Left ventricle myocardium inferior (tissue), 1 donor: ENCODE data around the gene ATXN7L1. TPM values are rescaled to one million over a fixed set of nuclear protein-coding genes. Genes with fewer than 3 reads are reported as not detected.

ENCODE experiments used
- DNase-seq: peaks from one replicate; pipeline ENCODE4 v3.0.0-alpha.2; 2020
- H3K27ac ChIP-seq: fragments of 200-600 bp; replicated peaks from 2 replicates; pipeline ENCODE4 v1.8.0; 2021
- H3K27me3 ChIP-seq: fragments of 200-600 bp; 2 replicates; pipeline ENCODE4 v1.8.0; 2021; ENCODE audit warnings: low read depth
- H3K36me3 ChIP-seq: fragments of 200-600 bp; 2 replicates; pipeline ENCODE4 v1.8.0; 2021
- H3K4me1 ChIP-seq: fragments of 200-600 bp; 2 replicates; pipeline ENCODE4 v1.8.0; 2021
- H3K4me3 ChIP-seq: fragments of 200-600 bp; 2 replicates; pipeline ENCODE4 v1.8.0; 2021; ENCODE audit warnings: mild to moderate bottlenecking, moderate library complexity
- H3K9me3 ChIP-seq: fragments of 200-600 bp; replicated peaks from 2 replicates; pipeline ENCODE4 v1.8.0; 2021
- intact Hi-C: fragments of 100-400 bp; cut with micrococcal nuclease; formaldehyde crosslinking; loops from one replicate; pipeline ENCODE4 v1.11.0; 2022
- total RNA-seq: library from RNA; stranded (reverse); fragmentation: NEBNext Ultra II Directional; extraction: Animal tissue kit (Norgen Biotek cat#: 25700); gene quantifications from one replicate; pipeline ENCODE4 v1.2.1, GENCODE V29; 2021
- TF ChIP-seq, protein P1 (sequence below): fragments of 200-600 bp; IDR thresholded peaks from 2 replicates; pipeline ENCODE4 v1.8.0; 2021; ENCODE audit warnings: antibody characterized with exemption, mild to moderate bottlenecking, borderline replicate concordance
- donor health status: DM: no; HTN: yes; CAD: no; lungs with severe emphysema.

ATXN7L1 gene
- total RNA-seq, 1 donor from 2014 or later = 6.2 TPM

DNA sequence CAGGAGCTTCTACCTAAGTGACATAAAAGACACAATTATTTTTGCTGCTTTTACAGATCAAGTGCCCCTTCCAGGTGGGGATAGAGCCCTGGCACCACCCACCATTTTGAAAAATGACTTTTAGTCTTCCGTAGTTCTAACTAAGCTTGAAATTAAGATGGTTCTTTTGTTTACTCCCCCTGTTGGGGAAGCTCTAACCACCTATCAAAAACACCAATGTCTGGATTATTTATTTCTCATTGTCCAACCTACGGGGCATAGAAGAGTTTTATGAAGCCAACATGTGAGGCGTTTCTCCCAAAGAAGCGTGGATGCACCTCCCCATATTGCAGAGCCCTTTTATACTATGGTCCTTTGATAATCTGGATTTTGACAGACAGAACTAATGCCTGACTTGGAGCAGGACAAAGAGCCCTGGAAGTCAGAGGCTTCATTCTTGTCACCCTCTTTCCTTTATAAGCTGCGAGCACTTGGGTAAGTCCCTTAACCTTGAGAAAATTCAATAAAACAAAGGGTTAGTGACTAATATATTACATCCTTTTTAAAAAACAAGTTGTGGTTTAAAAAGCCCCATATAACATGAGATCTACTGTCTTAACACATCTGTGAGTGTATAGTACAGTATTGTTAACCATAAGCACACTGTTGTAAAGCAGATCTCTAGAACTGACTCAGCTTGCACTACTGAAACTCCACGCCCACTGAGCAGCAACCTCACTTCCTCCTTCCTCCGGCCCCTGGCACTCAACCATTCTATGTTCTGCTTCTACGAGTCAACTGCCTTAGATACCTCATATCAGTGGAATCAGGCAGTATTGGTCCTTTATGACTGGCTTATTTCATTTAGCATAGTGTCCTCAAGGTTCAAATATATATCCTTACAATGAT, 67.5 kb downstream of the ATXN7L1 start:
- H3K4me1 ChIP-seq = peaks cover 21% of the 10 kb centered on the region
- H3K4me3 ChIP-seq = no peak overlapping the region
- no peaks in the 10 kb centered on the region for H3K36me3 ChIP-seq
- TF ChIP-seq, protein P1, sequence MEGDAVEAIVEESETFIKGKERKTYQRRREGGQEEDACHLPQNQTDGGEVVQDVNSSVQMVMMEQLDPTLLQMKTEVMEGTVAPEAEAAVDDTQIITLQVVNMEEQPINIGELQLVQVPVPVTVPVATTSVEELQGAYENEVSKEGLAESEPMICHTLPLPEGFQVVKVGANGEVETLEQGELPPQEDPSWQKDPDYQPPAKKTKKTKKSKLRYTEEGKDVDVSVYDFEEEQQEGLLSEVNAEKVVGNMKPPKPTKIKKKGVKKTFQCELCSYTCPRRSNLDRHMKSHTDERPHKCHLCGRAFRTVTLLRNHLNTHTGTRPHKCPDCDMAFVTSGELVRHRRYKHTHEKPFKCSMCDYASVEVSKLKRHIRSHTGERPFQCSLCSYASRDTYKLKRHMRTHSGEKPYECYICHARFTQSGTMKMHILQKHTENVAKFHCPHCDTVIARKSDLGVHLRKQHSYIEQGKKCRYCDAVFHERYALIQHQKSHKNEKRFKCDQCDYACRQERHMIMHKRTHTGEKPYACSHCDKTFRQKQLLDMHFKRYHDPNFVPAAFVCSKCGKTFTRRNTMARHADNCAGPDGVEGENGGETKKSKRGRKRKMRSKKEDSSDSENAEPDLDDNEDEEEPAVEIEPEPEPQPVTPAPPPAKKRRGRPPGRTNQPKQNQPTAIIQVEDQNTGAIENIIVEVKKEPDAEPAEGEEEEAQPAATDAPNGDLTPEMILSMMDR = no peak
- no peak for DNase-seq
- H3K9me3 ChIP-seq = no peaks in the 10 kb centered on the region
- no peaks in the 10 kb centered on the region for H3K27me3 ChIP-seq
- intact Hi-C loops = no loop called here
- H3K27ac ChIP-seq = no peak overlapping the region

DNA sequence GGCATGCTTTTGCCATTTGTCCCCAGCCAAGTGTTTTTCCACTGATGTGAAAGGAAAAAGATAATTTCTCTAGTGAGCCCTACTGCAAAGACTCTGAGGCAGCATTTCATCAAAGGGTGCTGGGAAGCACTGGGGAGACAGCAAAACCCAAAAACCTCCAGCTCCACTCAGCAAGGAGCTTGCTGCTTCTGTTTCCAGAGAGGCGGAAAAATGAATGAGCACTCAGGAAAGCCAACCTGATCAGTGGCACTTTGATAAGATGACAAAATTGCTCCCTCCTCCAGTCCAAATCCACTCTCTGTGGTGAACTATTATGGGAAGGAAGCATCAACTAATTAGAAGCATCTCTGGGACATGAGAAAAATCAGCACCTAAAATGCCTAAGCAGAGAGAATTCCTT, 68.2 kb downstream of the ATXN7L1 start:
- TF ChIP-seq, protein P1 = no peak
- DNase-seq = no peak
- intact Hi-C loops = no loop called here
- no peak overlapping the region for H3K27ac ChIP-seq
- no peaks in the 10 kb centered on the region for H3K27me3 ChIP-seq
- H3K4me3 ChIP-seq = no peak overlapping the region
- H3K4me1 ChIP-seq = peaks cover 21% of the 10 kb centered on the region
- H3K9me3 ChIP-seq = no peaks in the 10 kb centered on the region
- H3K36me3 ChIP-seq = no peaks in the 10 kb centered on the region

DNA sequence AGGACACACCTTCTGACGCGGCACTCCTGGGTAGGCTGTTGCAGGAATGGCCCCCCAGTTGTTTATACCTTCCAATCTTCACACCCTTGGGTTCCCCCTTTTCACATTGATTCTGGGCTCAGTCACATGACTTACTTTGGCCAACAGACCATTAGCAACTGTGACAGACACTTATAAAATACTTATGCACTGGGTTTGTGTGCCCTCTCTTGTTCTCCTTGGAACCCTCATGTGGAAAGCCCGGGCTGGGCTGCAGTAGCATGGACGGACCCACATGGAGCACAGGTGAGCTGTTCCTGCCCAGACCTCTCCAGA, 69.0 kb downstream of the ATXN7L1 start:
- Histone ChIP-seq H3K27me3 (no peaks in the 10 kb centered on the region), H3K9me3 (no peaks in the 10 kb centered on the region), H3K4me3 (no peak overlapping the region), H3K36me3 (no peaks in the 10 kb centered on the region), H3K4me1 (peaks cover 21% of the 10 kb centered on the region), H3K27ac (no peak overlapping the region)
- DNase-seq = no peak
- TF ChIP-seq, protein P1 = no peak
- intact Hi-C loops = no loop called here

DNA sequence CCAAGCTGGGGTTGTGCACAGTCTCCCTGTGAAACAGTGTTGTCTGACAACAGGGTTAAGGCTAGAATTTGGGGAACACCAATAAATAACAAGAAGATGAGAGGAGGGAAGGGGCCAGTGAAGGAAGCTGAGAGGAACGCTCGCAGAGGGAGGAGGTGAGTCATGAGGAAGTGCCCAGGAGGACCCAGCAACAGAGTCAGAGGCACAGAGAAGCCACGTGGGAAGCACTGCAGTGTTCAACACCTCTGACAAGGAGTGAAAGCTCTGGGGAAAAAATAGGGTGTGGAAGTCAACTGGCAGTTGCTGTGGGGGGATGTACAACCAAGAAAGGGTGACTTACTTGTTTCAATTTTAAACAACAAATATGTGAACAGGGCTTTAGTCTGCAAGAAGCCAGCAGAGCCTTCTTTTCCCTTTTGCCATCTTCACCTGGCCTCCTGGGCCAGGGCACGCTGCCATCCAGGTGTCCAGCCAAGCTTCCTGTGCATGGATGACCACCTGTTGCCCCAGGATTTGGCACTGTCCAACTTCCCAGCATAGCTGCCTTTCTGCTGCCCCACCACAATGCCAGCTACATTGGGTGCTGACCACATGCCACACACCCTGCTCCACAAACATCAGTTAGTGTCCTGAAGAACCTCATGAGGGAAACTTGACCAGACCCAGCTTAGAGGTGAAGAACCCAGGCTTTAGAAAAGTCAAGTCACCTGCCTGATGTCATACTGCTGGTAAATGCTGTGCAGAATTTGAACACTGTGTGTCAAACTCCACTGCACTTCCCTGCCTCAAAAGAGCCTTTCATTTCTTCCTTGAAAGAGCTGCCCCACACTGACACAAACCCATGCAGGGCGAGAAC, 69.6 kb downstream of the ATXN7L1 start:
- Histone ChIP-seq H3K9me3 (no peaks in the 10 kb centered on the region), H3K36me3 (no peaks in the 10 kb centered on the region), H3K27ac (no peak overlapping the region), H3K4me3 (no peak overlapping the region), H3K4me1 (peaks cover 21% of the 10 kb centered on the region), H3K27me3 (no peaks in the 10 kb centered on the region)
- intact Hi-C loops = no loop called here
- TF ChIP-seq, protein P1 = no peak
- DNase-seq = no peak

DNA sequence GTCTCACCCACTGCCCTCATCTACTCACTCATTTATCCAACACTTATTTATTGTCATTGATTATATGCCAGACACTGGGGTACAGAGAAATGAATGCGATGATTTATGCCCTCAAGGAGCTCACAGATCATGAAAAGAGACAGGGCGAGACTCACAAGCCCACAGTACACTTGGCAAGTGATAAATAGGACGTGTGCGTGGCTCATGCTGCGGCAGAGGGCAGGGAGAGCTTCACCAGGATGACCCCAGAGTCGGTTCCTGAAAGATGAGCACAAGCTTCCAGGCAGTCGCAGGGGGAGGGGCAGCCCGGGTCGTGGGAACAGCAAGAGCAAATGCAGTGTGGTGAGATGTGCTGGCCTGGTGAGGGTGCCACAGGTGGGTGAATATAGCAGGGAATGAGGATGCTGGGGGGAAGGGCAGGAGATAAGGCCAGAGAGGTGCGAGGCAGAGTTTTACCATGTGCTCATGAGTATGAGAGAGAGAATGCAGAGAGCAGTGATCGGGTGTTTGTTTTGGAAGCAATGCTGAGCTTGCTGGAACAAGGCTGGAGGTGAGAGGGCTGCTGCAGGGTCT, 70.9 kb downstream of the ATXN7L1 start:
- no peak overlapping the region for H3K27ac ChIP-seq

More for the DNA sequence above, 70.9 kb downstream of the ATXN7L1 start:
- no peaks in the 10 kb centered on the region for H3K9me3 ChIP-seq
- H3K36me3 ChIP-seq = no peaks in the 10 kb centered on the region
- no peak for DNase-seq
- H3K27me3 ChIP-seq = no peaks in the 10 kb centered on the region
- TF ChIP-seq, protein P1 = no peak
- peaks cover 24% of the 10 kb centered on the region for H3K4me1 ChIP-seq
- H3K4me3 ChIP-seq = no peak overlapping the region
- intact Hi-C loops = no loop called here
